Liver (tissue), 9 donors: ENCODE results near the gene WFIKKN1. TPM values are rescaled to one million over a fixed set of nuclear protein-coding genes. Genes with fewer than 3 reads are reported as not detected.

ENCODE experiments used
- DNase-seq: peaks from one replicate; pipeline ENCODE4 v3.0.0-alpha.2; 2017; ENCODE audit warnings: low spot score
- H3K27ac ChIP-seq, 2 donors: one replicate each; pipeline ENCODE4 v1.7.0; 2013; ENCODE audit warnings: inconsistent platforms in 2 of 2, low read length in 2 of 2, control low read depth in 1 of 2, low read depth in 1 of 2, mild to moderate bottlenecking in 1 of 2
- H3K27me3 ChIP-seq, 4 donors: one replicate each; pipeline versions ENCODE4 v1.6.1 to v1.7.0; 2013; ENCODE audit warnings: low read length in 3 of 4, inconsistent platforms in 1 of 4, mild to moderate bottlenecking in 1 of 4, moderate library complexity in 1 of 4; ENCODE audit not compliant: control insufficient read depth in 4 of 4, insufficient read depth in 4 of 4
- H3K36me3 ChIP-seq, 4 donors: one replicate each; pipeline versions ENCODE4 v1.6.1 to v1.7.0; 2013; ENCODE audit warnings: low read length in 3 of 4, mild to moderate bottlenecking in 3 of 4, low read depth in 1 of 4, moderate library complexity in 1 of 4; ENCODE audit not compliant: control insufficient read depth in 4 of 4, insufficient read depth in 3 of 4
- H3K4me1 ChIP-seq, 4 donors: one replicate each; pipeline versions ENCODE4 v1.6.1 to v1.7.0; 2013; ENCODE audit warnings: low read length in 3 of 4, mild to moderate bottlenecking in 3 of 4, moderate library complexity in 1 of 4; ENCODE audit not compliant: control insufficient read depth in 4 of 4, insufficient read depth in 4 of 4
- H3K4me3 ChIP-seq, 3 donors: one replicate each; pipeline versions ENCODE4 v1.6.1 to v1.7.0; 2013; ENCODE audit warnings: low read length in 3 of 3, control low read depth in 1 of 3, low read depth in 1 of 3, mild to moderate bottlenecking in 1 of 3
- H3K9ac ChIP-seq, 2 donors: one replicate each; pipeline ENCODE4 v1.7.0; 2013; ENCODE audit warnings: low read length in 2 of 2, mild to moderate bottlenecking in 2 of 2, moderate library complexity in 2 of 2, control low read depth in 1 of 2, low read depth in 1 of 2
- H3K9me3 ChIP-seq, 4 donors: one replicate each; pipeline versions ENCODE4 v1.6.1 to v1.7.0; 2013; ENCODE audit warnings: low read length in 3 of 4; ENCODE audit not compliant: control insufficient read depth in 4 of 4
- EGR1 ChIP-seq, 2 donors: IDR thresholded peaks; 2 replicates each; pipeline ENCODE4 v1.6.1; 2016 to 2018; ENCODE audit warnings: antibody characterized with exemption in 2 of 2, low read depth in 2 of 2
- FOXA1 ChIP-seq: IDR thresholded peaks from 2 replicates; pipeline ENCODE4 v1.6.1; 2016; ENCODE audit warnings: antibody characterized with exemption
- FOXA2 ChIP-seq: IDR thresholded peaks from 2 replicates; pipeline ENCODE4 v1.6.1; 2016; ENCODE audit warnings: antibody characterized with exemption
- GABPA ChIP-seq, 2 donors: IDR thresholded peaks in 1 of 2; conservative IDR thresholded peaks in 1 of 2; 2 replicates each; pipeline ENCODE4 v1.6.1; 2016; ENCODE audit warnings: antibody characterized with exemption in 2 of 2, mild to moderate bottlenecking in 1 of 2, moderate library complexity in 1 of 2
- HNF4A ChIP-seq, 2 donors: conservative IDR thresholded peaks; 2 replicates each; pipeline ENCODE4 v1.6.1; 2016; ENCODE audit warnings: antibody characterized with exemption in 2 of 2, mild to moderate bottlenecking in 2 of 2
- HNF4G ChIP-seq: IDR thresholded peaks from 2 replicates; pipeline ENCODE4 v1.6.1; 2016; ENCODE audit warnings: antibody characterized with exemption
- JUND ChIP-seq, 2 donors: IDR thresholded peaks; 2 replicates each; pipeline ENCODE4 v1.6.1; 2016; ENCODE audit warnings: antibody characterized with exemption in 2 of 2
- NR2F2 ChIP-seq: IDR thresholded peaks from 2 replicates; pipeline ENCODE4 v1.6.1; 2016; ENCODE audit warnings: antibody characterized with exemption
- RAD21 ChIP-seq, 2 donors: IDR thresholded peaks; 2 replicates each; pipeline ENCODE4 v1.6.1; 2016; ENCODE audit warnings: antibody characterized with exemption in 2 of 2, mild to moderate bottlenecking in 2 of 2
- RXRA ChIP-seq, 2 donors: IDR thresholded peaks; 2 replicates each; pipeline ENCODE4 v1.6.1; 2017 to 2018; ENCODE audit warnings: antibody characterized with exemption in 2 of 2, mild to moderate bottlenecking in 1 of 2
- SP1 ChIP-seq: IDR thresholded peaks from 2 replicates; pipeline ENCODE4 v1.6.1; 2018; ENCODE audit warnings: antibody characterized with exemption, mild to moderate bottlenecking
- TAF1 ChIP-seq: conservative IDR thresholded peaks from 2 replicates; pipeline ENCODE4 v1.6.1; 2016; ENCODE audit warnings: antibody characterized with exemption, mild to moderate bottlenecking
- YY1 ChIP-seq: IDR thresholded peaks from 2 replicates; pipeline ENCODE4 v1.6.1; 2016; ENCODE audit warnings: antibody characterized with exemption, mild to moderate bottlenecking
- WGBS: extraction: QIAGEN DNeasy Blood & Tissue Kit; methylation state at CpG from one replicate; pipeline ENCODE4 v1.1.7; 2013; 5-methylcytosine and 5-hydroxymethylcytosine counted together
- polyA plus RNA-seq, 2 donors: library from polyadenylated mRNA; stranded (reverse) in 1 of 2; unstranded in 1 of 2; fragments of 200-250 nt in 1 of 2; fragments of >200 nt in 1 of 2; fragmentation: Nextera tagmentation in 1 of 2; extraction: Ambion mirVana in 1 of 2; gene quantifications; one replicate each; pipeline versions ENCODE4 v1.2.1 to v1.2.3, GENCODE V29; 2013 to 2015
- total RNA-seq, 2 donors: library from RNA; depleted of rRNA; stranded (reverse); fragments of >200 nt; gene quantifications; one replicate each; pipeline ENCODE4 v1.2.3, GENCODE V29; 2014
- TF ChIP-seq, protein P1 (sequence below): IDR thresholded peaks from 2 replicates; pipeline ENCODE4 v1.6.1; 2016; ENCODE audit warnings: antibody characterized with exemption, mild to moderate bottlenecking
- TF ChIP-seq, protein P2 (sequence below): fragments of 150-350 bp; IDR thresholded peaks from 2 replicates; pipeline ENCODE4 v1.5.1; 2017; ENCODE audit warnings: improper control_type of control experiment, low read depth, low read length; ENCODE audit not compliant: missing input control
- TF ChIP-seq, protein P3 (sequence below): IDR thresholded peaks from 2 replicates; pipeline ENCODE4 v1.6.1; 2016; ENCODE audit warnings: antibody characterized with exemption
- TF ChIP-seq, protein P4 (sequence below): IDR thresholded peaks from 2 replicates; pipeline ENCODE4 v1.6.1; 2016; ENCODE audit warnings: antibody characterized with exemption
- TF ChIP-seq, protein P5 (sequence below): IDR thresholded peaks from 2 replicates; pipeline ENCODE4 v1.6.1; 2016; ENCODE audit warnings: antibody characterized with exemption
- donor health status: healthy.
- donor health status: healthy.
- donor health status: healthy.
- donor health status: healthy.
- donor health status: healthy.

WFIKKN1 gene
- total and polyA plus RNA-seq, 4 donors = 0.19 to 1.2 (median 0.46) TPM

DNA sequence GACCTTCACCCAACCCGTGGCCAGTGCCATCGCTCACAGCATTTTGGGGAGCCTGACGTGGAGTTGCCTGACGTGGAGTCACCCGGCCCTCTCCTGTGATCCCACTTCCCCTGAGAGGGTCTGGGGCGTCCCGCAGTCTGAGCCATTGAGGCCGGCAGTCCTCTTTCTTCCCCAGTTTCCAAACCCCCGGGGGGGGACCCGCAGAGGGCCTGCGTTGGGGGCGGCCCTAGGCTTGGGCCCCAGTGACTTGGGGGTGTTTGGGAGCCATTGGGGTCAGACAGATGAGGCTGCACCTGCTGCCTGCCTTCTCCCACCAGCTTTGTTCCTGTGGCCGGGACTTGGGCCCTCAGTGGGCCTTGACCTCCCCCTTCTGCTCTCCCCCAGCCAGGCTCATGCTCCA lies 38.9 kb downstream of the WFIKKN1 start:
- H3K36me3 ChIP-seq = peaks cover 5 to 37% (median 19%) of the 10 kb centered on the region in 4 donors
- no peak overlapping the region for H3K4me3 ChIP-seq
- H3K4me1 ChIP-seq = peaks cover 7 to 19% (median 15%) of the 10 kb centered on the region in 4 donors

More for the DNA sequence above, 38.9 kb downstream of the WFIKKN1 start:
- 95% methylated on average over 13 of the region's 13 CpGs for WGBS
- Histone ChIP-seq H3K27me3 (no peaks in the 10 kb centered on the region), H3K9me3 (no peaks in the 10 kb centered on the region), H3K27ac (no peak overlapping the region), H3K9ac (no peak overlapping the region)
- DNase-seq = no peak
- TF ChIP-seq NR2F2 (no peak), RXRA (IDR thresholded peaks at IDR 0.05) (no peak), SP1 (no peak), FOXA2 (no peak), FOXA1 (no peak), HNF4A (conservative IDR thresholded peaks at IDR 0.05) (no peak), TAF1 (no peak), GABPA (IDR thresholded peaks at IDR 0.05 in 1 of 2, conservative IDR thresholded peaks at IDR 0.05 in 1 of 2) (no peak), EGR1 (IDR thresholded peaks at IDR 0.05; ENCODE audit: low read depth in 2 of 2) (no peak), HNF4G (no peak), JUND (IDR thresholded peaks at IDR 0.05) (no peak), RAD21 (IDR thresholded peaks at IDR 0.05) (no peak), YY1 (no peak)
- TF ChIP-seq, protein P1, sequence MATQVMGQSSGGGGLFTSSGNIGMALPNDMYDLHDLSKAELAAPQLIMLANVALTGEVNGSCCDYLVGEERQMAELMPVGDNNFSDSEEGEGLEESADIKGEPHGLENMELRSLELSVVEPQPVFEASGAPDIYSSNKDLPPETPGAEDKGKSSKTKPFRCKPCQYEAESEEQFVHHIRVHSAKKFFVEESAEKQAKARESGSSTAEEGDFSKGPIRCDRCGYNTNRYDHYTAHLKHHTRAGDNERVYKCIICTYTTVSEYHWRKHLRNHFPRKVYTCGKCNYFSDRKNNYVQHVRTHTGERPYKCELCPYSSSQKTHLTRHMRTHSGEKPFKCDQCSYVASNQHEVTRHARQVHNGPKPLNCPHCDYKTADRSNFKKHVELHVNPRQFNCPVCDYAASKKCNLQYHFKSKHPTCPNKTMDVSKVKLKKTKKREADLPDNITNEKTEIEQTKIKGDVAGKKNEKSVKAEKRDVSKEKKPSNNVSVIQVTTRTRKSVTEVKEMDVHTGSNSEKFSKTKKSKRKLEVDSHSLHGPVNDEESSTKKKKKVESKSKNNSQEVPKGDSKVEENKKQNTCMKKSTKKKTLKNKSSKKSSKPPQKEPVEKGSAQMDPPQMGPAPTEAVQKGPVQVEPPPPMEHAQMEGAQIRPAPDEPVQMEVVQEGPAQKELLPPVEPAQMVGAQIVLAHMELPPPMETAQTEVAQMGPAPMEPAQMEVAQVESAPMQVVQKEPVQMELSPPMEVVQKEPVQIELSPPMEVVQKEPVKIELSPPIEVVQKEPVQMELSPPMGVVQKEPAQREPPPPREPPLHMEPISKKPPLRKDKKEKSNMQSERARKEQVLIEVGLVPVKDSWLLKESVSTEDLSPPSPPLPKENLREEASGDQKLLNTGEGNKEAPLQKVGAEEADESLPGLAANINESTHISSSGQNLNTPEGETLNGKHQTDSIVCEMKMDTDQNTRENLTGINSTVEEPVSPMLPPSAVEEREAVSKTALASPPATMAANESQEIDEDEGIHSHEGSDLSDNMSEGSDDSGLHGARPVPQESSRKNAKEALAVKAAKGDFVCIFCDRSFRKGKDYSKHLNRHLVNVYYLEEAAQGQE = no peak
- TF ChIP-seq, protein P2, sequence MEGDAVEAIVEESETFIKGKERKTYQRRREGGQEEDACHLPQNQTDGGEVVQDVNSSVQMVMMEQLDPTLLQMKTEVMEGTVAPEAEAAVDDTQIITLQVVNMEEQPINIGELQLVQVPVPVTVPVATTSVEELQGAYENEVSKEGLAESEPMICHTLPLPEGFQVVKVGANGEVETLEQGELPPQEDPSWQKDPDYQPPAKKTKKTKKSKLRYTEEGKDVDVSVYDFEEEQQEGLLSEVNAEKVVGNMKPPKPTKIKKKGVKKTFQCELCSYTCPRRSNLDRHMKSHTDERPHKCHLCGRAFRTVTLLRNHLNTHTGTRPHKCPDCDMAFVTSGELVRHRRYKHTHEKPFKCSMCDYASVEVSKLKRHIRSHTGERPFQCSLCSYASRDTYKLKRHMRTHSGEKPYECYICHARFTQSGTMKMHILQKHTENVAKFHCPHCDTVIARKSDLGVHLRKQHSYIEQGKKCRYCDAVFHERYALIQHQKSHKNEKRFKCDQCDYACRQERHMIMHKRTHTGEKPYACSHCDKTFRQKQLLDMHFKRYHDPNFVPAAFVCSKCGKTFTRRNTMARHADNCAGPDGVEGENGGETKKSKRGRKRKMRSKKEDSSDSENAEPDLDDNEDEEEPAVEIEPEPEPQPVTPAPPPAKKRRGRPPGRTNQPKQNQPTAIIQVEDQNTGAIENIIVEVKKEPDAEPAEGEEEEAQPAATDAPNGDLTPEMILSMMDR = no peak
- TF ChIP-seq, protein P3, sequence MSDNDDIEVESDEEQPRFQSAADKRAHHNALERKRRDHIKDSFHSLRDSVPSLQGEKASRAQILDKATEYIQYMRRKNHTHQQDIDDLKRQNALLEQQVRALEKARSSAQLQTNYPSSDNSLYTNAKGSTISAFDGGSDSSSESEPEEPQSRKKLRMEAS = no peak
- TF ChIP-seq, protein P4, sequence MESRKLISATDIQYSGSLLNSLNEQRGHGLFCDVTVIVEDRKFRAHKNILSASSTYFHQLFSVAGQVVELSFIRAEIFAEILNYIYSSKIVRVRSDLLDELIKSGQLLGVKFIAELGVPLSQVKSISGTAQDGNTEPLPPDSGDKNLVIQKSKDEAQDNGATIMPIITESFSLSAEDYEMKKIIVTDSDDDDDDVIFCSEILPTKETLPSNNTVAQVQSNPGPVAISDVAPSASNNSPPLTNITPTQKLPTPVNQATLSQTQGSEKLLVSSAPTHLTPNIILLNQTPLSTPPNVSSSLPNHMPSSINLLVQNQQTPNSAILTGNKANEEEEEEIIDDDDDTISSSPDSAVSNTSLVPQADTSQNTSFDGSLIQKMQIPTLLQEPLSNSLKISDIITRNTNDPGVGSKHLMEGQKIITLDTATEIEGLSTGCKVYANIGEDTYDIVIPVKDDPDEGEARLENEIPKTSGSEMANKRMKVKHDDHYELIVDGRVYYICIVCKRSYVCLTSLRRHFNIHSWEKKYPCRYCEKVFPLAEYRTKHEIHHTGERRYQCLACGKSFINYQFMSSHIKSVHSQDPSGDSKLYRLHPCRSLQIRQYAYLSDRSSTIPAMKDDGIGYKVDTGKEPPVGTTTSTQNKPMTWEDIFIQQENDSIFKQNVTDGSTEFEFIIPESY = no peak
- TF ChIP-seq, protein P5, sequence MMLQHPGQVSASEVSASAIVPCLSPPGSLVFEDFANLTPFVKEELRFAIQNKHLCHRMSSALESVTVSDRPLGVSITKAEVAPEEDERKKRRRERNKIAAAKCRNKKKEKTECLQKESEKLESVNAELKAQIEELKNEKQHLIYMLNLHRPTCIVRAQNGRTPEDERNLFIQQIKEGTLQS = no peak
